ELR (cell line): Measurements from ENCODE around the gene PYY.
"Not testable (repeated sequence)": the region's sequence is repeated elsewhere in the genome, so short reads cannot be mapped to it uniquely, and the experiment has no call there.

Source experiments
- DNase-seq: peaks from one replicate; pipeline ENCODE4 v3.0.0-alpha.2; 2015; ENCODE audit warnings: low read depth

Gene PYY

GRCh38 chr17:43945074-43945829 is 8.5 kb downstream of the PYY start:
- DNase-seq, result no peak

- no peak for DNase-seq
Measured at GRCh38 chr17:43942051-43942685, 11.6 kb downstream of the PYY start, which contains the start of gene PPY. PPY (minus strand) TSS chr17:43942476; CDS start chr17:43941654, 822 bp downstream.

- DNase-seq, result peak; percentile 71
Measured at GRCh38 chr17:43940630-43941029, 13.1 kb downstream of the PYY start.

- DNase-seq, result no peak
Measured at GRCh38 chr17:43939886-43940285, 13.9 kb downstream of the PYY start.

GRCh38 chr17:43939452-43939851 is 14.3 kb downstream of the PYY start:
- not testable (repeated sequence) for DNase-seq

GRCh38 chr17:43938838-43939182 is 14.9 kb downstream of the PYY start:
- no peak for DNase-seq

- DNase-seq, result peak; percentile 91
Measured at GRCh38 chr17:43936434-43936833, 17.3 kb downstream of the PYY start.

GRCh38 chr17:43935926-43936261 is 17.8 kb downstream of the PYY start:
- no peak for DNase-seq

GRCh38 chr17:43935204-43935925 is 18.4 kb downstream of the PYY start:
- DNase-seq, result no peak

- no peak for DNase-seq
Measured at GRCh38 chr17:43932923-43933322, 20.8 kb downstream of the PYY start.

- no peak for DNase-seq
Measured at GRCh38 chr17:43932357-43932756, 21.4 kb downstream of the PYY start.

- no peak for DNase-seq
Measured at GRCh38 chr17:43931062-43931571, 22.6 kb downstream of the PYY start.

GRCh38 chr17:43928609-43929008 is 25.1 kb downstream of the PYY start:
- no peak for DNase-seq

- DNase-seq, result not testable (repeated sequence)
Measured at GRCh38 chr17:43927929-43928328, 25.8 kb downstream of the PYY start.

GRCh38 chr17:43927060-43927864 is 26.5 kb downstream of the PYY start:
- no peak for DNase-seq

GRCh38 chr17:43924558-43924957 is 29.2 kb downstream of the PYY start:
- DNase-seq, result no peak

GRCh38 chr17:43920500-43921095 is 33.1 kb downstream of the PYY start:
- no peak for DNase-seq

- DNase-seq, result no peak
Measured at GRCh38 chr17:43918026-43918389, 35.7 kb downstream of the PYY start.

- no peak for DNase-seq
Measured at GRCh38 chr17:43917348-43918025, 36.3 kb downstream of the PYY start.

GRCh38 chr17:43917016-43917347 is 36.8 kb downstream of the PYY start:
- no peak for DNase-seq

- DNase-seq, result no peak
Measured at GRCh38 chr17:43916385-43916784, 37.4 kb downstream of the PYY start.
